SIG-M5 treated with dmso at 0.1 percent for 504 hours (cell line): Measurements from ENCODE around the gene GNAS.
A peak's percentile ranks its signal among the peaks of the same experiment; 100 is the strongest.

Experiments
- DNase-seq: peaks from one replicate; lab custom pipeline; 2025; ENCODE audit not compliant: unreplicated experiment; lab: John Stamatoyannopoulos, UW

The GNAS gene

GRCh38 chr20:58880441-58880840 is 27.9 kb downstream of the GNAS start:
- no peak for DNase-seq

GRCh38 chr20:58880994-58881752 is 28.7 kb downstream of the GNAS start:
- DNase-seq, result no peak

DNA sequence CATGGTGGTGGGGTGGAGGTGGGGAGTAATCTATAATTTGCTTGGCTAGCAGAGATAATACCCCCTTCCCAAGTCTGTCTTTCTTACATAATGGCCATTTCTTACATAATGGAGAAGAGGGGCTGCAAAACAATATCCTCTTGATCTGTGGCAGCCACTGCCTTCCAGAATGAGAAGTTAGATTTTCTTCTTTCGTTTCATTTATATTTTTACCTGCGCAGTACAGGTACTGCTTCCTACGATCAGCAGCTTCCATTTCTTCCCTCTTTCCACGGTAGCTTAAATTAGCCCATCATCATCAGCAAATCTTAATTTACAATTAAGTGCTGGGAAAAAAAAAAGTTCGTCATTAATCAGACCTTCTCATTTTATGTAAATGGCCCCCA is 30.2 kb downstream of the GNAS start:
- DNase-seq, result no peak

- no peak for DNase-seq
Observed at GRCh38 chr20:58883241-58883691, 30.8 kb downstream of the GNAS start.

- DNase-seq, result no peak
Observed at GRCh38 chr20:58884966-58885365, 32.5 kb downstream of the GNAS start.

- DNase-seq, result no peak
Observed at GRCh38 chr20:58886546-58886945, 34.0 kb downstream of the GNAS start.

DNA sequence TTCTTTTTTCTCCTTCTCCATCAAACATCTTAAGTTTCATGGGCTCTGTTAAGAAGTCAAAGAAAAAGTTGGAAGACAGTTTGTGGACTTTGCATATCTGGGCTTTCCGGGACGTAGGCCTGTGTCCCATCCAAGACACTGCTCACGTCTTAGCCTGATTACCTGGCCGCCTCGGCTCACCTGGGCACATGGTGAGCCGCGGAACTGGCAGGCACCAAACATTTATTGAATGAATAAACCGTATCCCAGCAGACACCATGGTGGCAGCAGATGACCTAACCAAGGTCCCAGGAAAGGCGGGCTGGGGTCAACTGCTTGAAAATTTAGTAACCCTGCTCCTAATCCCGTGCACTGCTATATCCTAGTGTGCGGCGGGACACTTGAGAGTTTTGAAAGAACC is 35.6 kb downstream of the GNAS start:
- DNase-seq, result no peak

DNA sequence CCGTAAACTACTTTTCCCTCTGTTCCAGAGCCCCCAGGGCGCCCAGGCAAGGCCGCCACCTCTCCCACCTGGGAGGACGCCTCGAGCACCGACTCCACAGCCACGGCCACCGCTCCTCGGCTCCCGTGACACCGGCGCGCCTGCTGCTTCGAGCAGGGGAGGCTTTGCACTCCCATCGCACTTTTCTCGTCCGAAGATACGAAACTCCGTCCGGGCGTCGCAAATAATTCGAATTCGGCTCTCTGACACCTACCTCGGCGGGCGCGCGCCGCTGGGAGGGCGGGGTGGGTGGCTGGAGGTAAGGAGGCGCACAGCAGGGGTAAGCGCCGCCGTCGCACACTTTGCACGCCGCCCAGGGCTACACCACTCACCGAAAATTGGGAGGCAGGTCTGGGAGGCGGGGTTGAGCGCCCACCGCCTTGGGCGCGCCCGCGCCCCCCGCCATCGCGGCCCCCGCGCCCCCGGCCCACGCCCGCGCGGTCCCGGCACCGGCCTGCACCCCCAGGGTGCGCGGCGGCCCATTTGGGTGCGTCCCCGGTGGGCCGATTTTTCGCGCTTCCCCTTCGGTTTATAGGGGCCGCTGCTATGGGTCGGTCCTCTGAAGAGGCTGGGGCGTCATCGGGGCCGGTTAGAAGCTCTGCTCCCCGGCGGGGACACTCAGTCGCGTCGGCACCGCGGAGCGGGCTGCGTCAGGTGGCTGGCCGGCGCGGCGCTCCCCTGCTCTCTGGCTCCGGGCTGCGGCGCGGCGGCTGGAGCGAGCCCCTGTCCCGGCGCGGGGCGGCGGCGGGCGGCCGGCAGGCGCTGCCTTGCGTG is 36.2 kb downstream of the GNAS start:
- peak; percentile 63 for DNase-seq

- DNase-seq, result no peak
Observed at GRCh38 chr20:58889334-58889760, 36.8 kb downstream of the GNAS start.

GRCh38 chr20:58889798-58890517 is 37.4 kb downstream of the GNAS start:
- peak; percentile 42 for DNase-seq

- peak; percentile 79 for DNase-seq
Observed at GRCh38 chr20:58890518-58891085, 38.1 kb downstream of the GNAS start.

DNA sequence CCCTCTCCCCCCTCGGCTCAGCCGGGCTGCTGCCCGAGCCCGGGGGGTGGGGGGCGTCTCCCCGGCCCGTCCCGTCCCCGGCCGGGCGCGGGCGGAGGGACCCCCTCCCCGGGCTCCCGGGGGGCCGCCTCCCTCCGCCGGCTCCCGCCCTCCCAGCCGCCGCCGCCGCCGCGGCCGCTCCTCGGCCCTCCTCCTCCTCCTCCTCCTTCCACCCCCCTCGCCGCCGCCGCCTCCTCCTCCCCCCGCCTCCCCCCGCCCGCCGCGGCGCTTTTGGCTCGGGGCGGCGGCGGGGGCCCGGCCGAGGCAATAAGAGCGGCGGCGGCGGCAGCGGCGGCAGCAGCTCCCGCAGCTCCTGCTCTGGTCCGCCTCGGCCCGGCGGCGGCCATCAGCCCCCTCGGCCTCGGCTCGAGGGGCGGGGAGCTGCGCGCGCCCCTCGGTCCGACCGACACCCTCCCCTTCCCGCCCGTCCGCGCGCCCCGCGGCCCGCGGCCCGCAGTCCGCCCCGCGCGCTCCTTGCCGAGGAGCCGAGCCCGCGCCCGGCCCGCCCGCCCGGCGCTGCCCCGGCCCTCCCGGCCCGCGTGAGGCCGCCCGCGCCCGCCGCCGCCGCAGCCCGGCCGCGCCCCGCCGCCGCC is 38.7 kb downstream of the GNAS start:
- peak; percentile 70 for DNase-seq

DNA sequence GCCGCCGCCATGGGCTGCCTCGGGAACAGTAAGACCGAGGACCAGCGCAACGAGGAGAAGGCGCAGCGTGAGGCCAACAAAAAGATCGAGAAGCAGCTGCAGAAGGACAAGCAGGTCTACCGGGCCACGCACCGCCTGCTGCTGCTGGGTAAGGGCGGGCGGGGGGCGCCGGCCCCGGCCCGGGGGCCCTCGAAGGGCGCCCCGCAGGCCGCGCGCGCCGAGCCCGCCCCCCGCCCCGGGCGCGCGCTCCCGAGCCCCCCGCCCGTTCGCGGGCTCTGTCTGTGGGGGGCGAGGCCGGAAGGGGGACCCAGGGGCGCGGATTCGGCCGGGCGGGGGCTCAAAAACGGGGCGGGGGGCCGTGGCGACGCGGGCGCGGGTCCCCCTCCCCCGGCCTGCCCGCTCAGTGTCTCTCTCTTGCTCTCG is 39.2 kb downstream of the GNAS start:
- peak; percentile 53 for DNase-seq

DNA sequence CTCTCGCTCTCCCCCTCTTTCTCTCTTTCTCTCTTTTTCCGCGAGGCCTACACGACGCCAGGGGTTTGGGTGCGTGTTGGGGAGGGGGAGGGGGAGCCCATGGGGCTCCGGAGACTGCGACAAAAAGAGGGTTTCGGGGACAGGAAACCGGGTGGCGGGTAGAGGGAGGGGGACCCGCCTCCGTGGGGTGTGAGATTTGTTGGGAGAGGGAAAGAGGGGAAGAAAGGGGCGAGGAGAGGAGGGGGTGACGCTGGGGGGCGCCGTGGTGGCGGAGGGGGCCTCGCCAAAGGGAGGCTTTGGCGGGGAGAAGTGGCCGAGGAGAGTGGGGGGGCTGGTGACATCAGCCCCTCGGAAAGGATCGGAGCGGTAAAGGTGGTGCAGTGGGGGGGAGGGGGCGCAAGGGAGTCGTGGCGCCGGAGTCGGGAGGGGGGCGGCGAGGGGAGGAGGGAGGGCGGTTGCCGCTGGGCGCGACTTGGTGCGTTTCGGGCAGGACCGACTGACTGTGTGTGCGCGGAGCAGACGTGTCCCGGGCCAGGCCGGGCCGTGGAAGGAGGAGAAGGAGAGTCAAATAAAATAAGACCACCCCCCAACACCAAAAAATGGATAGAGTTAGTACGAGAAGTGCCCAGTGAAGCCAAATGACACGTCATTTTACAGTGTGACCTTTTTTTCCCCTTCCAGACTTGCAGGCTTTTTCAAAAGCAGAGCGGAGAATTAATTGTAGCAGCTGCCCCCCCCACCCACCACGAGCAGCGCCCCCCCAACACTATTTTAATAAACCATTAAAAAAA is 39.8 kb downstream of the GNAS start:
- peak; percentile 79 for DNase-seq

DNA sequence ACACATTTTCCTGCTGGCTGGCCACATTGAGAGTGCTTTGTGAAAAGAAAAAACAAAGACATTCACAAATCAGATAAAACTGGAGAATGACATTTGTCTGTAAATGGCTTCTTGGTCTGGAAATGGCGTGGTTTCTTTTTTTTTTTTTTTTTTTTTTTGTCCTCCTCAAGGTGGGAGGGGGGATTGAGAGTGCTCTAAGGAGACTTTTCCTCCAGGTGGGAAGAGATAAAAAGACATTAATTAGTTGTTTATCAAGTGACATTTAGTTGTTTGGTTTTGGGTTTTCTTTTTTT is 40.4 kb downstream of the GNAS start:
- DNase-seq, result peak; percentile 48

DNA sequence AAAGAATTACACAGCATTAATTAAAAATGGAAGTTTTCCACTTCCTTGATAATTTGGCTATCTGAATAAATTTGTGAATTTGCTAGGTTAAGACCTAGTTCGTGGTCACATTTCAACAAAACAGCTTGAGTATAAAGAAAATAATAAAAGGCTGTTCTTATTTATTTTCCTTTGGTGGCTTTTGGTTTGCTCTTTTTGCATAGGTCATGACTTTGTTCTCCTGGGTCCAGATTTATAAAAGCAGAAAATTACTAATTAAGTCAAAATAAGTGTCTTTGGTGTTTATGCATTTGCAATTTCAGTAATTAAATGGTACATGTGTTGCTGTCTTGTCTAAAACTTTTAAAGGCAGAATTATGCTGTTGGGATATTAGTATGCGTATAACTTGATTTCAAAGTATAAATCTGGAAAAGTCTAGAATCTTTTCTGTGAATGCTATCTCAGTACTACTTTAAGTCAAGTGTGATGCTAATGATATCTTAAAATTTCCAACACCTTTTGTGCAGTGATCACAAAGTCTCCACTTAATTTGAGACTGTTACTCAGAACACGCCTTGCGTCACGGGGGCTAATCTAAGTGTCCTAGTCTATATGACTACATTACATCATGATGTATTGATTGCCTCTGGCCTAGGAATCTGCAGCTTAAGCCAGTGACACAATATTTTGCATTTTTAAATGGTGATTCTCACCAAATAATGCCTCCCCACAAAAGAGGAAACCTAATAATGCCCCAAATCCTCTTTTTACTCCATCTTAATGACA is 41.0 kb downstream of the GNAS start:
- peak; percentile 50 for DNase-seq

GRCh38 chr20:58894652-58895447 is 42.3 kb downstream of the GNAS start:
- DNase-seq, result no peak

DNA sequence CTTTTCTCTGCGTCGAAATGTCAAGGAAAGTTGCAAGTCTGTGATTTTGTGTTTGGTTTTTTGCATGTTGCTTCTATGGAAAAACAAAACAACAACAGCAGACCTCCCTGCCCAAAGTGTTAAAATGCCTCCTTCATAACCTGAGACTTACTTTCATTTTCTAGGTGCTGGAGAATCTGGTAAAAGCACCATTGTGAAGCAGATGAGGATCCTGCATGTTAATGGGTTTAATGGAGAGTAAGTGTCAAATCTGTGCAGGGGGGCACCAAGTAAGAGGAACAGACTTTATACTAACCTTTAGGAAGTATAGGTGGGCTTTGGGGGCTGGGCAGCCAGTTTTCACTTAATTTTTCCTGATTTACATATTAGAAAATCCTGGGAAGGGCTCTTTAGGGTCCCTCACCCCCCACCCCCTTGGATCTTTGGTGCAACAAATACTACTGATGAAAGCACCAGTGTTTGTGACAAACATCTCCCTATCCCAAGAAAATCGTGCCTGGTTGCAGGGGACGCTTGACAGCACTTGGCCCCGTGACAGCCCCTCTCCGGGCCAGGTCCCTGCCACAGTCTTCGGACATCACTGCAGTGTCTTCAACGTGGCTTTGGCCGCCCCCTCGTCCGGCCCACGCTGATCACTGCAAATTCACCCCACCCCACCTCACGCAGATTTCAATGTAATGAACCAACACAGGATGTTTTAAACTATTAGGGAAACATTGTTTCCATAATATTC is 43.1 kb downstream of the GNAS start:
- no peak for DNase-seq
